Measurements from ENCODE around the gene BSX.
A peak's percentile ranks its signal among the peaks of the same experiment; 100 is the strongest.

The BSX gene

DNA sequence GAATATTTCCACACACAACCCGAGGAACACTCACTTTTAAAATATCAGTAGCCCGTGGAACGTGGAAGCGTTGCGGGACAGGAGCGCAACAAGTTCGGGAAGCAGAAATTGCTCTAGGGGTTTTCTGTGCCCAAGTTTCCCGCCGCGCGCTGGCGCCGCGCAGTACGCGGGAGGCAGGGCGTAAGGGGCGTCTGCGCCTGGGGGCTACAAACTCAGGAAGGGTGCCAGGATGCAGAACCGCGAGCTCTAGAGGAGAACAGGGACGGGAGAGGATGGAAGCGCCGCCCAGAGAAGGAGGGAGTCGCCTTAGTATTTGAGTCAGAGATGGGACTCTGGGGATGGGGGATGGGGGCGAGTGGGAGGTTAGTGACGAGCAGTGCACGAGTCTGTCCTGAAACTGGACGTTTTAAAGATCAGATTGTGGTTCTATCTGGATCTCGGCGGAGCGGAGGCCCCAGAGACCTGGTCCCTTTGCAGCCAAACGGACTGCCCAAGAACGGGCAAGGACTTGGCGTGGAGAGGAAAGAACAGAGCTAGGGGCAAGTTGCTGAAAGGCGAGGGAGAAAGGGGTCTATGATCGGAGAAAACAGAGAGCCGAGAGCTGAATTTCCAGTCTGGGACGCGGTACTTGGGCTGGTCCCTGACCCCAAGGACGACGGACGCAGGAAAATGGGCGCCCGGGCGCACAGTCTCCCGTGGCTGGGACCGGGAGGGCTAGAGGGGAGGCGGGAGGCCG is 4.7 kb downstream of the BSX start:
- Histone ChIP-seq H3K4me1 (peaks cover 0 to 4% (median 0%) of the 10 kb centered on the region in 10 experiments; a peak in 1 of 20 replicates), H3K4me2 (no peak overlapping the region), H3K9ac (no peak overlapping the region), H3K27ac (no peak overlapping the region), H3K36me3 (peaks cover 0 to 5% (median 0%) of the 10 kb centered on the region in 11 experiments; a peak in 1 of 22 replicates), H4K20me1 (peaks cover 0 to 13% (median 0%) of the 10 kb centered on the region in 11 experiments; a peak in 4 of 22 replicates), H3K9me3 (replicated peaks in 1 of 11) (peaks cover 51 to 59% (median 56%) of the 10 kb centered on the region in 11 experiments), H3K27me3 (peaks cover 79 to 97% (median 90%) of the 10 kb centered on the region in 11 experiments), H3K4me3 (peak overlapping the region in 4 of 10 experiments; percentile 9 to 40 (median 16); a peak in 4 of 20 replicates)
- TF ChIP-seq Cebpa-rat (IDR thresholded peaks at IDR 0.05) = no peak

GRCh38 chr11:122976061-122976733 is 5.4 kb downstream of the BSX start:
- H3K27ac ChIP-seq = no peak overlapping the region
- peaks cover 72 to 90% (median 83%) of the 10 kb centered on the region in 11 experiments for H3K27me3 ChIP-seq
- no peak for TF ChIP-seq Cebpa-rat (IDR thresholded peaks at IDR 0.05)
- no peak overlapping the region for H3K9ac ChIP-seq
- no peaks in the 10 kb centered on the region for H3K4me1 ChIP-seq
- peaks cover 0 to 13% (median 0%) of the 10 kb centered on the region in 11 experiments; a peak in 4 of 22 replicates for H4K20me1 ChIP-seq
- H3K4me3 ChIP-seq = 0 out of 20 replicates have a peak overlapping the region, but pooled peaks of 1 of the 10 experiments have one; percentile 7
- peaks cover 50 to 56% (median 54%) of the 10 kb centered on the region in 11 experiments for H3K9me3 ChIP-seq (replicated peaks in 1 of 11)
- no peak overlapping the region for H3K4me2 ChIP-seq
- peaks cover 0 to 5% (median 0%) of the 10 kb centered on the region in 11 experiments; a peak in 1 of 22 replicates for H3K36me3 ChIP-seq

- no peak for TF ChIP-seq Cebpa-rat (IDR thresholded peaks at IDR 0.05)
- H3K9ac ChIP-seq = no peak overlapping the region
- H3K36me3 ChIP-seq = no peaks in the 10 kb centered on the region
- H4K20me1 ChIP-seq = no peaks in the 10 kb centered on the region
- no peaks in the 10 kb centered on the region for H3K4me1 ChIP-seq
- 0 out of 22 replicates have a peak, but pooled peaks cover 0 to 5% (median 0%) of the 10 kb centered on the region in 11 experiments for H3K9me3 ChIP-seq (replicated peaks in 1 of 11)
- no peak overlapping the region for H3K27ac ChIP-seq
- no peak overlapping the region for H3K4me2 ChIP-seq
- no peak overlapping the region for H3K4me3 ChIP-seq
- H3K27me3 ChIP-seq = no peaks in the 10 kb centered on the region
These were observed 17.7 kb downstream of the BSX start for GRCh38 chr11:122963961-122964360.

- Histone ChIP-seq H3K4me3 (no peak overlapping the region), H3K27me3 (no peaks in the 10 kb centered on the region), H3K27ac (peak overlapping the region in 1 of 11 experiments; percentile 30; a peak in 1 of 22 replicates), H4K20me1 (no peaks in the 10 kb centered on the region), H3K36me3 (no peaks in the 10 kb centered on the region), H3K4me1 (peaks cover 0 to 26% (median 7%) of the 10 kb centered on the region in 10 experiments; a peak in 11 of 20 replicates), H3K9me3 (replicated peaks in 1 of 11) (peaks cover 0 to 8% (median 0%) of the 10 kb centered on the region in 11 experiments; a peak in 3 of 22 replicates), H3K9ac (no peak overlapping the region), H3K4me2 (peak overlapping the region in 6 of 11 experiments; percentile 17 to 72 (median 56); a peak in 11 of 22 replicates)
- TF ChIP-seq Cebpa-rat (IDR thresholded peaks at IDR 0.05) = no peak
These were observed 27.2 kb downstream of the BSX start for GRCh38 chr11:122954455-122954854.

DNA sequence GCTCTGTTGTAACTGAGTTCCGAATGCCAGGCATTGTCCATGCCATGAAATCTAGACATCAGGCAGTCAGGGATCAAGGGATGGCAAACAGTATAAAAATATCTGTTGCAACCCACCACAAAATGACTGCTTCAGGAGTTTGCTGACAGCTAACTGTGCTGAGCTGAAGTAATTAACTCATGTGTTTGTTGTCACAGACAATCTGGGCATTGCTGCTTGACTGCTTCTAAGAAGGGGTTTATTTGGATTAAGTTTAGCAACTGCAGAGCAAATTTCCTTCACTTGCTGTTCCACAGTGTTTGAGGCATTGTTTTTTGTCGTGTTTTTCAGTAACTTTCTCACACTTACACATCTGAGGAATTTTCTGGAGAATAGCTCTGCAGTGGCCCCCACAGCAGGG is 30.4 kb downstream of the BSX start:
- no peak for TF ChIP-seq Cebpa-rat (IDR thresholded peaks at IDR 0.05)
- Histone ChIP-seq H3K27ac (no peak overlapping the region), H3K4me3 (no peak overlapping the region), H3K27me3 (no peaks in the 10 kb centered on the region), H4K20me1 (no peaks in the 10 kb centered on the region), H3K36me3 (no peaks in the 10 kb centered on the region), H3K4me1 (peaks cover 0 to 32% (median 7%) of the 10 kb centered on the region in 10 experiments; a peak in 11 of 20 replicates), H3K9me3 (replicated peaks in 1 of 11) (peaks cover 0 to 8% (median 0%) of the 10 kb centered on the region in 11 experiments; a peak in 5 of 22 replicates), H3K9ac (no peak overlapping the region), H3K4me2 (no peak overlapping the region)

DNA sequence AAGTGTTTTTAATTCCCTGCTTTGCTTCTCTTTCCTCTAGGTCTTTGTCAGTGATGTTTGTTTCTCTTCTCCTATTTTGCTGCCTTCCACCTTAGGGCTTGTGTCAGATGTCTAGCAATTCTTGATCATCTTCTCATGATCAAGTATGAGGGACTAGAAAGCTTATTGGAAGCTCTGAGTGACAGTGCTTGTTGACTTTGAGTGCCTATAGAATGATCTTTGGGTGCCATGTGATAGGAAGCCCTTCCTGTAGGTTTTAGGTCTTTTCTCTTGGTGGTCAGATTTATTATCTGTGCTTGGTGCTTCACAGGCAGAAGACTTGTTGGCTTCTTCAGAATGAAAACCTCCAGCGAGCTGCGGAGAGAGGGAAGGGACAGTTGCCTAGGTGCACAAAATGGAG is 43.1 kb downstream of the BSX start:
- Histone ChIP-seq H3K4me2 (no peak overlapping the region), H4K20me1 (no peaks in the 10 kb centered on the region), H3K9me3 (replicated peaks in 1 of 11) (peaks cover 0 to 3% (median 0%) of the 10 kb centered on the region in 11 experiments; a peak in 3 of 22 replicates), H3K4me3 (no peak overlapping the region), H3K4me1 (peaks cover 0 to 13% (median 8%) of the 10 kb centered on the region in 10 experiments; a peak in 14 of 20 replicates), H3K36me3 (no peaks in the 10 kb centered on the region), H3K27ac (no peak overlapping the region), H3K9ac (no peak overlapping the region), H3K27me3 (no peaks in the 10 kb centered on the region)
- no peak for TF ChIP-seq Cebpa-rat (IDR thresholded peaks at IDR 0.05)

DNA sequence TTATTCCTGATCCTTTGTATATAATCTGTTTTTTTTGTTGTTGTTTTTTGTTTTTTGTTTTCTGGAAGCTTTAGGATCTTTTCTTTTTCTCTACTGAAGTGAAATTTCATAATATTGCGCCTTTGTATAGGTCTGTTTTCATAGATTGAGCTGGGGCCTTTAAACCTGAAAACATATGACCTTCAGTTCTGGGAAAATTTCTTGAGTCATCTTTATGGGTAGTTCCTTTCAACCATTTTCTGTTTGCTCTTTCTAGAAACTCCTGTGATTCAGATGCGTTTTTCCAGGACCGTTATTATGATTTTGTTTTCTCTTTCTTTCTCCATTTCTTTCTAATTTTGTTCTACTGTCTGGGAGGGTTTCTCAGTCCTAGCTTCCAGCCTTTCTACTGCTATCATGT is 43.7 kb downstream of the BSX start:
- no peak for TF ChIP-seq Cebpa-rat (IDR thresholded peaks at IDR 0.05)
- peaks cover 0 to 19% (median 13%) of the 10 kb centered on the region in 10 experiments; a peak in 14 of 20 replicates for H3K4me1 ChIP-seq
- no peaks in the 10 kb centered on the region for H3K36me3 ChIP-seq
- no peak overlapping the region for H3K9ac ChIP-seq
- H3K4me3 ChIP-seq = no peak overlapping the region
- H3K27ac ChIP-seq = no peak overlapping the region
- H4K20me1 ChIP-seq = no peaks in the 10 kb centered on the region
- no peaks in the 10 kb centered on the region for H3K9me3 ChIP-seq (replicated peaks in 1 of 11)
- H3K27me3 ChIP-seq = no peaks in the 10 kb centered on the region
- H3K4me2 ChIP-seq = no peak overlapping the region

DNA sequence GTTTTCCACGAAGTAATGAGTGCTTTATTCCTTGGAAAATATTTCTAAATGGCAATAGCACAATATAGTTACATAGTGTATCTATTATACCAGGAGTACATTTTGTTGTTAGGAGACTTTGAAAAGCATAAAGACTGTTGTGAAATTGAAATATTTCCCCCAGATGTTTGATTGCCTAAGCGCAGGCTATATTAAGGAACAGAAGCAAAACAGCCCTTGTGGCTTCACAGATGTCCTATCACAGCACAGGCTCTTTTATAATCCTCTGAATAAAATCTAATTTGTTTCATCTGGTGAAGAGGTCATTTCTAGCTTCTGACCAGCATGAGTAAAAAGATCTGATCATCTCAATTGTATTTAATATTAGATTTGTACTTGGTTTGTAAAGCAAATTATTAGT is 48.2 kb downstream of the BSX start:
- no peaks in the 10 kb centered on the region for H3K36me3 ChIP-seq
- no peaks in the 10 kb centered on the region for H3K9me3 ChIP-seq (replicated peaks in 1 of 11)
- H4K20me1 ChIP-seq = no peaks in the 10 kb centered on the region
- H3K4me2 ChIP-seq = peak overlapping the region in 8 of 11 experiments; percentile 0 to 69 (median 44); a peak in 15 of 22 replicates
- no peak overlapping the region; a peak in 1 of 20 replicates for H3K4me3 ChIP-seq
- TF ChIP-seq Cebpa-rat (IDR thresholded peaks at IDR 0.05) = peak in 4 of 11 experiments; percentile 14 to 77 (median 58); a peak in 6 of 22 replicates
- H3K9ac ChIP-seq = peak overlapping the region in 3 of 11 experiments; percentile 0 to 16 (median 12); a peak in 2 of 22 replicates
- H3K4me1 ChIP-seq = peaks cover 0 to 25% (median 17%) of the 10 kb centered on the region in 10 experiments; a peak in 14 of 20 replicates
- H3K27me3 ChIP-seq = no peaks in the 10 kb centered on the region
- H3K27ac ChIP-seq = peak overlapping the region in 9 of 11 experiments; percentile 40 to 76 (median 70); a peak in 16 of 22 replicates

GRCh38 chr11:122931510-122931909 is 50.1 kb downstream of the BSX start:
- no peak for TF ChIP-seq Cebpa-rat (IDR thresholded peaks at IDR 0.05)
- H4K20me1 ChIP-seq = no peaks in the 10 kb centered on the region

More at GRCh38 chr11:122931510-122931909, 50.1 kb downstream of the BSX start:
- Histone ChIP-seq H3K4me2 (no peak overlapping the region), H3K4me3 (no peak overlapping the region), H3K4me1 (peaks cover 0 to 25% (median 15%) of the 10 kb centered on the region in 10 experiments; a peak in 14 of 20 replicates), H3K9ac (no peak overlapping the region), H3K9me3 (replicated peaks in 1 of 11) (no peaks in the 10 kb centered on the region), H3K27ac (peak overlapping the region in 4 of 11 experiments; percentile 18 to 73 (median 70); a peak in 2 of 22 replicates), H3K36me3 (no peaks in the 10 kb centered on the region), H3K27me3 (no peaks in the 10 kb centered on the region)

All from BLaER1 treated with 17β-estradiol and CSF1 and Interleukin-3, amounts not matched to agents 10 nM and 100 nM (cell line).